ENCODE data around the gene DIO2. TPM values are rescaled to one million over a fixed set of nuclear protein-coding genes. Genes with fewer than 3 reads are reported as not detected.

The DIO2 gene
- total RNA-seq, 4 donors from 2014 or later: 11.6 to 20.0 (median 18.4) TPM

GRCh38 chr14:80231702-80232101 is 20.4 kb upstream of the DIO2 start:
- Histone ChIP-seq H3K36me3 (no peaks in the 10 kb centered on the region), H3K9me3 (peaks cover 0 to 30% (median 0%) of the 10 kb centered on the region in 3 donors), H3K4me1 (no peaks in the 10 kb centered on the region), H3K27me3 (no peaks in the 10 kb centered on the region), H3K4me3 (no peak overlapping the region), H3K27ac (no peak overlapping the region)
- 59 to 86% methylated on average over 2 of the region's 2 CpGs for WGBS, 2 donors (ENCODE audit: low coverage in 1 of 2)
- TF ChIP-seq EP300 (IDR thresholded peaks at IDR 0.05): no peak
- no peak for ATAC-seq

- Histone ChIP-seq H3K36me3 (no peaks in the 10 kb centered on the region), H3K27me3 (no peaks in the 10 kb centered on the region), H3K27ac (no peak overlapping the region), H3K9me3 (peaks cover 0 to 8% (median 0%) of the 10 kb centered on the region in 3 donors), H3K4me3 (no peak overlapping the region), H3K4me1 (no peaks in the 10 kb centered on the region)
- TF ChIP-seq EP300 (IDR thresholded peaks at IDR 0.05) (no peak), POLR2A (IDR thresholded peaks at IDR 0.05) (no peak), POLR2AphosphoS5 (IDR thresholded peaks at IDR 0.05) (no peak), CTCF (IDR thresholded peaks at IDR 0.05) (no peak)
- WGBS, 2 donors (ENCODE audit: low coverage in 1 of 2): 95 to 100% methylated on average over 3 of the region's 3 CpGs
- no peak for ATAC-seq
Measured at GRCh38 chr14:80223696-80224465, 12.6 kb upstream of the DIO2 start.

- Histone ChIP-seq H3K36me3 (no peaks in the 10 kb centered on the region), H3K4me3 (no peak overlapping the region), H3K27me3 (no peaks in the 10 kb centered on the region), H3K4me1 (peaks cover 0 to 7% (median 0%) of the 10 kb centered on the region in 3 donors), H3K9me3 (no peaks in the 10 kb centered on the region), H3K27ac (no peak overlapping the region)
- ATAC-seq: no peak
- WGBS, 2 donors (ENCODE audit: low coverage in 1 of 2): 52 to 72% methylated on average over 3 of the region's 3 CpGs
- TF ChIP-seq POLR2AphosphoS5 (IDR thresholded peaks at IDR 0.05) (no peak), POLR2A (IDR thresholded peaks at IDR 0.05) (no peak)
Measured at GRCh38 chr14:80216818-80217217, 5.5 kb upstream of the DIO2 start.

- 58 to 80% methylated on average over 7 of the region's 10 CpGs for WGBS, 2 donors (ENCODE audit: low coverage in 1 of 2)
Measured at GRCh38 chr14:80215756-80216581, 4.7 kb upstream of the DIO2 start.

GRCh38 chr14:80215081-80215480 is 3.8 kb upstream of the DIO2 start:
- Histone ChIP-seq H3K4me3 (no peak overlapping the region), H3K9me3 (no peaks in the 10 kb centered on the region), H3K27me3 (no peaks in the 10 kb centered on the region), H3K4me1 (peaks cover 0 to 14% (median 0%) of the 10 kb centered on the region in 3 donors), H3K27ac (peak overlapping the region in 1 of 4 donors; percentile 14), H3K36me3 (no peaks in the 10 kb centered on the region)
- WGBS, 2 donors (ENCODE audit: low coverage in 1 of 2): 59 to 84% methylated on average over 4 of the region's 4 CpGs
- no peak for ATAC-seq
- TF ChIP-seq POLR2AphosphoS5 (IDR thresholded peaks at IDR 0.05) (no peak), EP300 (IDR thresholded peaks at IDR 0.05) (no peak), CTCF (IDR thresholded peaks at IDR 0.05) (no peak), POLR2A (IDR thresholded peaks at IDR 0.05) (no peak)

More at GRCh38 chr14:80215756-80216581, 4.7 kb upstream of the DIO2 start:
- Histone ChIP-seq H3K27ac (peak overlapping the region in 2 of 4 donors; percentile 13 to 43), H3K9me3 (no peaks in the 10 kb centered on the region), H3K36me3 (no peaks in the 10 kb centered on the region), H3K4me3 (no peak overlapping the region), H3K27me3 (no peaks in the 10 kb centered on the region), H3K4me1 (peaks cover 0 to 10% (median 0%) of the 10 kb centered on the region in 3 donors)
- TF ChIP-seq POLR2A (IDR thresholded peaks at IDR 0.05) (no peak), CTCF (IDR thresholded peaks at IDR 0.05) (no peak), EP300 (IDR thresholded peaks at IDR 0.05) (no peak)
- peak; percentile 82 for ATAC-seq
